ENCODE data around the gene VPS26C.

- no peak for TF ChIP-seq ZKSCAN5 (CRISPR knock-in tag; IDR thresholded peaks at IDR 0.05)
- no peak for TF ChIP-seq CEBPB (IDR thresholded peaks at IDR 0.05; ENCODE audit: borderline replicate concordance, low read depth, low read length)
- TF ChIP-seq, protein P1, sequence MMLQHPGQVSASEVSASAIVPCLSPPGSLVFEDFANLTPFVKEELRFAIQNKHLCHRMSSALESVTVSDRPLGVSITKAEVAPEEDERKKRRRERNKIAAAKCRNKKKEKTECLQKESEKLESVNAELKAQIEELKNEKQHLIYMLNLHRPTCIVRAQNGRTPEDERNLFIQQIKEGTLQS (CRISPR knock-in tag; IDR thresholded peaks at IDR 0.05), result no peak
- TF ChIP-seq HNRNPLL (IDR thresholded peaks at IDR 0.05; ENCODE audit: low read depth, low read length, poor library complexity, severe bottlenecking), result no peak
- no peak for TF ChIP-seq CTCF (CRISPR knock-in tag; IDR thresholded peaks at IDR 0.05)
These were observed 82.1 kb downstream of the VPS26C start for GRCh38 chr21:37184784-37185593.

Measured in HepG2 (cell line).